Cerebellar nuclear complex (tissue), 1 donor: ENCODE data around the gene ELOA.
"Not testable (repeated sequence)": the region's sequence is repeated elsewhere in the genome, so short reads cannot be mapped to it uniquely, and the experiment has no call there.

Source experiments
- DNase-seq, 2 experiments: peaks; one replicate each; lab custom pipeline; 2025; lab: John Stamatoyannopoulos, UW

Gene ELOA

DNA sequence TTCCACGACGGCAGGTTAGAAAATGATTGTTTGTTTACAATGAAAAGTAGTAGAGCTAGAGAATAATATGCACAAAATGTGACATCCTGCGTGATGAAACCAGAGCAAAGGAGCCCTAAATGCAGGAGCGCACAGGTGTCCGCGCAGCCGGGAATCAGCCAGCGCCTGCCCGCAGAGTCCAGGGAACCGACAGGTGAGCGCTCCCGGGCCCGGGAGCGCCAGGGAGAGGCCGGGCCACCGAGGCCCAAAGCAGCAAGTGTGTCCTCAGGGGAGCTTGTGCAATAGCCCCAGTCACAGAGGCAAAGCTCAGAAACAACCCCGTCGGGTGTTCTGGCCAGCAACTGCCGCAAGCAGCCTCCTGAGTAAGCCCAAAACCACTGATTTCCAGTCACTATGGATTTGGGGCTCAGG is 58.1 kb downstream of the ELOA start:
- no peak for DNase-seq

DNA sequence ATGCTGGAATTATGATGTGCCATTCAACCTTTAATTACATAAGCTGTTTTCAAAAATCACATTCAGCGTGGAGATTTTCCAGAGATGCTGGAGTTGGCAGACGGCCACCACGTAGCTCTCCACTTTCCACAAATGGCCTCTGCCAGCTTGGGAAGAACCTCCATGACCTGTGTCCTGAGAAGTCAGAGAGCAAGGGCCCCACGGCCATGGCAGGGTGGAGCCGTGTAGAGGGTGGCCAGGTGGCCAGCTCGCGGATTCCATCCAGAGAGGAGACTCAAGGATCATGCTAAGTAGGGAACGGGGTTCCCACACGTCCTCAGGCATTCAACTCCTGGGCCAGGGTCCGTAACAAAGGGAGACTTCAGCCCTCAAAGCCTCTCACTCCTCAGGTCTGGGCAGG is 58.6 kb downstream of the ELOA start:
- DNase-seq, result no peak

DNA sequence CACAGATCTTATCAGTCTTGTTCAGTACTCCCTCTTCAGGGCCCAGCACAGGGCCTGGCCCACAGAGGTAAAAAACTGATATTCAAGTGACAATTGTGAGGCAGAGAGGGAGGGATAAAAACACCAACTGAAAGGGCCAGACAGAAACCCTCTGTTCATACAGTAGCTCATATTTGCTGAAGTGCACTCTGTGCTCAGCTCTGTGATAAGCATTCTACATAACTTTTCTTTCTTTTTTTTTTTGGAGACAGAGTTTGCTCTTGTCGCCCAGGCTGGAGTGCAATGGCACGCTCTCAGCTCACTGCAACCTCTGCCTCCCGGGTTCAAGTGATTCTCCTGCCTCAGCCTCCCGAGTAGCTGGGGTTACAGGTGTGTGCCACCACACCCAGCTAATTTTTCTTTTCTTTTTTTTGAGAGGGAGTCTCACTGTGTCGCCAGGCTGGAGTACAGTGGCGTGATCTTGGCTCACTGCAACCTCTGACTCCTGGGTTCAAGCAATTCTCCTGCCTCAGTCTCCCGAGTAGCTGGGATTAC is 59.6 kb downstream of the ELOA start:
- not testable (repeated sequence) for DNase-seq

DNA sequence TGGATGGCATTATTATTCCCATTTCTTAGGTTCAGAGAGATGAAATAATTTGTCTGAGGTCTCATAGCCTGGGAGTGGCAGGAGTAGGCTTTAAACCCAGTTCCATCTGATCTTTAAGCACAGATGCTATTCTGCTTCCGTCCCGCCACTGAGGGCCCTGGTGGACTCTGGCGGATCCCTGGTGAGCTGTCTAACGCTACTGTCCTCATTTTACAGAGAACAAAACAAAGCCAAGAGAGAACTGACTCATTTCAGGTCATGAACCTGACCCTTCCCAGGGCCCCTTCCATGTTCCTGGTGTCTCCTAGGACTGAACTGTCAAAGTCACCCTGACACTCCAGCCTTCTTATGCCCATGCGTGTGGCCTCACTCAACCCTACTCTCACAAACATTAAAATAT is 60.4 kb downstream of the ELOA start:
- DNase-seq, result no peak

DNA sequence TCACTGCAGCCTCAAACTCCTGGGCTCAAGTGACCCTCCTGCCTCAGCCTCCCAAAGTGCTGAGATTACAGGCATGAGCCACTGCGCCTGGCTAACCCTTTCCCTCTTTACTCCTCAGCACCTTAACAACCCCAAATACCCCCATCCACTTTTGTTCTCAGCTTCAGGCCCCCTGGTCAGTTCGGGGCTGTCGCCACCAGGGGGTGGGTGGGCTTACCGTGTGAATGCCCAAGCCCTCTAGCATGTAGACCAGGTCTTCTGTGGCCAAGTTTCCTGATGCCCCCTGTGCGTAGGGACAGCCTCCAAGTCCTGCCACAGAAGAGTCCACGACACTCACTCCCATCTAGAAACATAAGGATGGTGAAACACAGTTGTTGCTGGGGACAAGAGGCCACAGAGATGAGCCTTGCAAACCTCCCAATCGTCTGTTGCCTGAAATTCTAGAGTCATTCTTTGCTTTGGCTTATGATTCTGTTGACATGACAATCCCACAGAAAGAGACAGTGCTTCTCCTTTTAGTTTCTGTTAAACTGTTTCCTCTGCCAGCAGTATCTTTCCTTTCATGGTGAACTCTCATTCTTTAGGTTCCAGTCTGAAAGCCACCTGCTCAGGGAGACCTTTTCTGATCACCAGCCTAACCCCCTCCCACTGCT is 61.0 kb downstream of the ELOA start:
- no peak for DNase-seq

DNA sequence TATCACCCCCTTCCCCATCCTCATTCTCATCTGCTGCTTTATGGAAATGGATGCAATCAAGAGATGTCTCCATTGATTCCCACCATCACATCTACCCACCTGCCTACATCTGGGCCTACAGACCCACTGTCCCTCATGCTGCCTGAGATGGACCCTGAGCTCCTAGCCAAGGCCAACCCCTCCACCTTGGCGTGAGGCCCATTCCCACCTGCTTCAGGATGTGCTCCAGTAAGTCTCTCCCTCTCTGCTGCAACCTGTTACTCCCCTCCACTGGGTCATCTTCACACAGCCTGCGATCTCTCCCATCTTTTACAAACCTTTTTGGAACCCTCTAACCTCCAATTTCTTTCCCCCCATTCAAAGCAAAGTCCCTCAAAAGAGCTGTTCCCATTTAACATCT is 61.8 kb downstream of the ELOA start:
- DNase-seq, result no peak

DNA sequence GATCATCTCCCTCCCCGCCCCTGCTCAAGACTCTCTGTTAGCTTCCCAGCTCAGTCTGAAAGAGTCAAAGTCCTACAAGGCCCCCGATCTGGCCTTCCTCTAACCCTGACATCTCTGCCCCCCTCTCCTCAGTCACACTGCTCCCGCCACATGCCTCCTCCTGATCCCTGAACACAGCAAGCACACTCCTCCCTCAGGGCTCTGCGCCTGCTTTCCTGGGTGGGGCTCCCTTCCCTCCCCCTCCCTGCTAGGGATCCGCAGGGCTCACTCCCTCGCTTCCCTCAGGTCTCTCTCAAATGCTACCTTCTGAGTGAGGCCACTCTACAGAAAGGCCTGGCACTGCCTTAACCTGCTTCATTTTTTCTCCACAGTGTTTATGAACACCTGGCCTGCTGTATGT is 63.0 kb downstream of the ELOA start:
- DNase-seq, result no peak

DNA sequence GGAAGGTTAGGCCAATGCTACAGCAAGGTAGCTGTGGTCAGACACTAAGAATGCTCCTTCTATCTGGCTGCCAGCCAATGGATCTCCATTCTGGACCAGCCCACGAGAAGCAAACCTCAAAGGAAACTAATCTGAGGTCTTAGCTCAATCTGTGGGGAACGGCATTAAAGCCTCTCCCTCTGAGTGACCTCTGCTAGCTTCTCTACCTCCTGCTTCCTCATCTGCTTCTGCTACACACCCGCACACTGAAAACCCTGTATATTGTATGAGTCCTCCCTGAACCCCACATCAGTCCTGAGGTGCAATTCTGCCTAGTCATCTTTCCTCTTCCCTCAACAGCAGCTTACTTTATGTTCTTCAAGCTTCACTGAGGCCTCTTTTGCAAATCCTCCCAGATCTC is 64.2 kb downstream of the ELOA start:
- DNase-seq, result no peak

DNA sequence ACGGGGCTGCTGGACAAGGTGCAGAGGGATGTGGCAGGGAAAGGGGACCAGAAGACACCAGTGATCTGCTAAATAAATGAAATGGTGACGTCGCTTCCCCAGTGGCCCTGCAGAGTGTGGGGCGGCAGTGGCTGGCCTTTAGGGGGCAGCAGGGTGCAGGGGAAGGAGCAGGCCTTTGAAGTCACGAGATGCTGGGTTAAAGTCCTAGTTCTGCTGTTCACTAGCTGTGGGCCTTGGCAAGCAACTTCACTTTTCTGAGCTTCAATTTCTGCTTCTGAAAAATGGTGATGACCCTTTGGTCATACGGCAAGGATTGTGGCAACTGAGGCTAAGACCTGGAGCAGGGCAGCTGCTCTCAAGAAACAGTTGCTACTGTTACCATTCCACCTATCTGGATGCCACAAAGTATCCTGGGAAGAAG is 66.5 kb downstream of the ELOA start:
- DNase-seq, result no peak

DNA sequence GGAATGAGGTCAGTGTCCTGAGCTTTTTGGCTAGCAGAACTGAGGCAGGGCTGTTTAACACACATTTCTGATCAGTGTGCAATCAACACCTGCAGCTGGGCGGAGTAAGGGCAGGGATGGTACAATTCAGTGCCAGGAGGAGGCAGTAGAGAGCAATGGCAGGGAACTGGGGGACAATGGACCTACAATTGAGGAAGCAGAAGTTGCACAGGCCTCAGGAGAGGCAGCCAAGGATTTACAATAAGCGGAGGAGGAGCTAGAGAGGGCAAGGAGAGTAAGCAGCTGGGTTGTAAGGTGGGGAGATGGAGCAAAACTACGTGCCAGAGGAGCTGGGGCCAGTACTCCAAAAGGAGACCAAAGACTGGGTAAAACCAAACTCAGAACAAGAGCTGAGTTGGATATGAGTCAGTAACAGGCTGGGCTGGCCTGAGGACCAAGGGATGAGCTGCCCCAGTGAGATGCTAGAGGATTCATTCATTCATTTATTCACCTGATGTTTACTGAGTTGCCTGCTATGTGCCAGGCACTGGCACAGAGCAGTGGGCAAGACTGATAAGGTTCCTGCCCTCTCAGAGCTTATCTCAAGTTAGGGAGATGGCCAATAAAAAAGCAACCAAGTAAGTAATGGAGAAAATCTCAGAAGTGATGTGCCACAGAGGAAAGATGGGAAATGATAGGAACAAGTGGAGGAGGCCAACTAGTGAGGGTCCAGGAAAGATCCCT is 67.7 kb downstream of the ELOA start:
- DNase-seq, result no peak
